Stimulated activated CD8-positive, alpha-beta memory T cell treated with anti-CD3 and anti-CD28 coated beads, Interleukin-4, amount 100 ng/mL, for 48 hours (primary cell): Measurements from ENCODE around the gene THBS4.

Experiments used
- DNase-seq: peaks from one replicate; pipeline ENCODE4 v3.0.0-alpha.2; 2020

The THBS4 gene

GRCh38 chr5:80122579-80122978, 87.4 kb downstream of the THBS4 start:
- DNase-seq: no peak

- no peak for DNase-seq
These were observed 89.2 kb downstream of the THBS4 start for GRCh38 chr5:80124121-80124918.

- DNase-seq: no peak
These were observed 90.1 kb downstream of the THBS4 start for GRCh38 chr5:80125022-80125961.

- DNase-seq: no peak
These were observed 90.9 kb downstream of the THBS4 start for GRCh38 chr5:80125962-80126480.

- DNase-seq: no peak
These were observed 92.0 kb downstream of the THBS4 start for GRCh38 chr5:80127116-80127552.

- DNase-seq: no peak
These were observed 93.0 kb downstream of the THBS4 start for GRCh38 chr5:80128141-80128540.

- no peak for DNase-seq
These were observed 94.0 kb downstream of the THBS4 start for GRCh38 chr5:80129146-80129545.
